Measurements from ENCODE around the gene CRACR2B. TPM values are rescaled to one million over a fixed set of nuclear protein-coding genes. Genes with fewer than 3 reads are reported as not detected.

CRACR2B gene
- total and polyA plus RNA-seq, 2 of the 13 experiments (the other 11 are each of a cell fraction or from before 2014, with no cell fraction given) = 14.9 to 21.0 TPM

DNA sequence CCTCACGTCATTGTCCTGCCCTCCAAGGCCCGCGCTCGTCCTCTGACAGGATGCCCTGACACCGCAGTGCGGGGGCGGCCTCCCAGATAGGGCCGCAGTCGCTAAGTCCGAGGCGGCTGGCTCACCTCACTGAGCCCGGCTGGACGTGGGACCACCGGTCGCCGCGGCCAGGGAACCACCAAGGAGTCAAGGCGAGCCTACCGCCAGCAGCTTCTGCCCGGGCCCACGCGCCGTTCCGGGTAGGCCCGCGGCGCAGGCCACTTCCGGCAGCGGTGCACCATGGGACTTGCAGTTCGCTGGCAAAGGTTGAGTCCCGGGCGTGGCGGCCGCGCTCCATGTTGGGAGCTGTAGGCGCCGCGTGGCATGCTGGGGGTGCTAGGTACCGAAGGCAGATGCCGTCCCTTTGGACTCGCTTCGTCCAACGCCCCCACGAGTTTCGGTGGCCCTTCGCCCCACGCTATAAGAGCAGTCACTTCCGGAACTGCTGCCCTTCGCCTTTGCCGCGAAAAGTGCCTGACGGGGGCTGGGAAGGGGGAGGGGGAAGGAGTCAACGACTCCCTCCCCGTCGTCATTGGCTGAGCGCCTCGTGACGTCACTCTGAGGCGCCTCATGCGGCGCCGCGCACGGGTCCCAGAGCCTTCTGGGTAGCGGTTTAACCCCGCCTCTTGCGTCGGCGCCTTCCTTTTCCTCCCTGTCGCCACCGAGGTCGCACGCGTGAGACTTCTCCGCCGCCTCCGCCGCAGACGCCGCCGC is 18.3 kb upstream of the CRACR2B start, which contains the start of gene RPLP2 (continued):
- TF ChIP-seq, protein P1, sequence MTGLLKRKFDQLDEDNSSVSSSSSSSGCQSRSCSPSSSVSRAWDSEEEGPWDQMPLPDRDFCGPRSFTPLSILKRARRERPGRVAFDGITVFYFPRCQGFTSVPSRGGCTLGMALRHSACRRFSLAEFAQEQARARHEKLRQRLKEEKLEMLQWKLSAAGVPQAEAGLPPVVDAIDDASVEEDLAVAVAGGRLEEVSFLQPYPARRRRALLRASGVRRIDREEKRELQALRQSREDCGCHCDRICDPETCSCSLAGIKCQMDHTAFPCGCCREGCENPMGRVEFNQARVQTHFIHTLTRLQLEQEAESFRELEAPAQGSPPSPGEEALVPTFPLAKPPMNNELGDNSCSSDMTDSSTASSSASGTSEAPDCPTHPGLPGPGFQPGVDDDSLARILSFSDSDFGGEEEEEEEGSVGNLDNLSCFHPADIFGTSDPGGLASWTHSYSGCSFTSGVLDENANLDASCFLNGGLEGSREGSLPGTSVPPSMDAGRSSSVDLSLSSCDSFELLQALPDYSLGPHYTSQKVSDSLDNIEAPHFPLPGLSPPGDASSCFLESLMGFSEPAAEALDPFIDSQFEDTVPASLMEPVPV (CRISPR knock-in tag; IDR thresholded peaks at IDR 0.05) = no peak; the same call in 1 of the 2 replicates
- TF ChIP-seq ZFP82 (CRISPR knock-in tag; IDR thresholded peaks at IDR 0.05; ENCODE audit: borderline replicate concordance) = peak; percentile 96
- TF ChIP-seq, protein P2, sequence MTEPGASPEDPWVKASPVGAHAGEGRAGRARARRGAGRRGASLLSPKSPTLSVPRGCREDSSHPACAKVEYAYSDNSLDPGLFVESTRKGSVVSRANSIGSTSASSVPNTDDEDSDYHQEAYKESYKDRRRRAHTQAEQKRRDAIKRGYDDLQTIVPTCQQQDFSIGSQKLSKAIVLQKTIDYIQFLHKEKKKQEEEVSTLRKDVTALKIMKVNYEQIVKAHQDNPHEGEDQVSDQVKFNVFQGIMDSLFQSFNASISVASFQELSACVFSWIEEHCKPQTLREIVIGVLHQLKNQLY (CRISPR knock-in tag; IDR thresholded peaks at IDR 0.05) = no peak
- TF ChIP-seq POLR2AphosphoS5 (IDR thresholded peaks at IDR 0.05; ENCODE audit: low read depth, low read length) = peak; percentile 88
- TF ChIP-seq, protein P3, sequence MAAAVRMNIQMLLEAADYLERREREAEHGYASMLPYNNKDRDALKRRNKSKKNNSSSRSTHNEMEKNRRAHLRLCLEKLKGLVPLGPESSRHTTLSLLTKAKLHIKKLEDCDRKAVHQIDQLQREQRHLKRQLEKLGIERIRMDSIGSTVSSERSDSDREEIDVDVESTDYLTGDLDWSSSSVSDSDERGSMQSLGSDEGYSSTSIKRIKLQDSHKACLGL (CRISPR knock-in tag; IDR thresholded peaks at IDR 0.05) = peak; percentile 95
- TF ChIP-seq MAFG (CRISPR knock-in tag; IDR thresholded peaks at IDR 0.05) = no peak
- no peak for TF ChIP-seq NCOA1 (CRISPR knock-in tag; IDR thresholded peaks at IDR 0.05)
- TF ChIP-seq, protein P4, sequence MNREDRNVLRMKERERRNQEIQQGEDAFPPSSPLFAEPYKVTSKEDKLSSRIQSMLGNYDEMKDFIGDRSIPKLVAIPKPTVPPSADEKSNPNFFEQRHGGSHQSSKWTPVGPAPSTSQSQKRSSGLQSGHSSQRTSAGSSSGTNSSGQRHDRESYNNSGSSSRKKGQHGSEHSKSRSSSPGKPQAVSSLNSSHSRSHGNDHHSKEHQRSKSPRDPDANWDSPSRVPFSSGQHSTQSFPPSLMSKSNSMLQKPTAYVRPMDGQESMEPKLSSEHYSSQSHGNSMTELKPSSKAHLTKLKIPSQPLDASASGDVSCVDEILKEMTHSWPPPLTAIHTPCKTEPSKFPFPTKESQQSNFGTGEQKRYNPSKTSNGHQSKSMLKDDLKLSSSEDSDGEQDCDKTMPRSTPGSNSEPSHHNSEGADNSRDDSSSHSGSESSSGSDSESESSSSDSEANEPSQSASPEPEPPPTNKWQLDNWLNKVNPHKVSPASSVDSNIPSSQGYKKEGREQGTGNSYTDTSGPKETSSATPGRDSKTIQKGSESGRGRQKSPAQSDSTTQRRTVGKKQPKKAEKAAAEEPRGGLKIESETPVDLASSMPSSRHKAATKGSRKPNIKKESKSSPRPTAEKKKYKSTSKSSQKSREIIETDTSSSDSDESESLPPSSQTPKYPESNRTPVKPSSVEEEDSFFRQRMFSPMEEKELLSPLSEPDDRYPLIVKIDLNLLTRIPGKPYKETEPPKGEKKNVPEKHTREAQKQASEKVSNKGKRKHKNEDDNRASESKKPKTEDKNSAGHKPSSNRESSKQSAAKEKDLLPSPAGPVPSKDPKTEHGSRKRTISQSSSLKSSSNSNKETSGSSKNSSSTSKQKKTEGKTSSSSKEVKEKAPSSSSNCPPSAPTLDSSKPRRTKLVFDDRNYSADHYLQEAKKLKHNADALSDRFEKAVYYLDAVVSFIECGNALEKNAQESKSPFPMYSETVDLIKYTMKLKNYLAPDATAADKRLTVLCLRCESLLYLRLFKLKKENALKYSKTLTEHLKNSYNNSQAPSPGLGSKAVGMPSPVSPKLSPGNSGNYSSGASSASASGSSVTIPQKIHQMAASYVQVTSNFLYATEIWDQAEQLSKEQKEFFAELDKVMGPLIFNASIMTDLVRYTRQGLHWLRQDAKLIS (CRISPR knock-in tag; IDR thresholded peaks at IDR 0.05) = no peak
- TF ChIP-seq TCF7L2 (IDR thresholded peaks at IDR 0.05; ENCODE audit: low read depth, low read length) = no peak
- TF ChIP-seq ATAD3A (CRISPR knock-in tag; IDR thresholded peaks at IDR 0.05) = no peak
- peak; percentile 51; the same call in 1 of the 2 replicates for TF ChIP-seq ARHGAP35 (CRISPR knock-in tag; IDR thresholded peaks at IDR 0.05; ENCODE audit: borderline replicate concordance)
- TF ChIP-seq HHEX (CRISPR knock-in tag; IDR thresholded peaks at IDR 0.05) = no peak
- TF ChIP-seq, protein P5, sequence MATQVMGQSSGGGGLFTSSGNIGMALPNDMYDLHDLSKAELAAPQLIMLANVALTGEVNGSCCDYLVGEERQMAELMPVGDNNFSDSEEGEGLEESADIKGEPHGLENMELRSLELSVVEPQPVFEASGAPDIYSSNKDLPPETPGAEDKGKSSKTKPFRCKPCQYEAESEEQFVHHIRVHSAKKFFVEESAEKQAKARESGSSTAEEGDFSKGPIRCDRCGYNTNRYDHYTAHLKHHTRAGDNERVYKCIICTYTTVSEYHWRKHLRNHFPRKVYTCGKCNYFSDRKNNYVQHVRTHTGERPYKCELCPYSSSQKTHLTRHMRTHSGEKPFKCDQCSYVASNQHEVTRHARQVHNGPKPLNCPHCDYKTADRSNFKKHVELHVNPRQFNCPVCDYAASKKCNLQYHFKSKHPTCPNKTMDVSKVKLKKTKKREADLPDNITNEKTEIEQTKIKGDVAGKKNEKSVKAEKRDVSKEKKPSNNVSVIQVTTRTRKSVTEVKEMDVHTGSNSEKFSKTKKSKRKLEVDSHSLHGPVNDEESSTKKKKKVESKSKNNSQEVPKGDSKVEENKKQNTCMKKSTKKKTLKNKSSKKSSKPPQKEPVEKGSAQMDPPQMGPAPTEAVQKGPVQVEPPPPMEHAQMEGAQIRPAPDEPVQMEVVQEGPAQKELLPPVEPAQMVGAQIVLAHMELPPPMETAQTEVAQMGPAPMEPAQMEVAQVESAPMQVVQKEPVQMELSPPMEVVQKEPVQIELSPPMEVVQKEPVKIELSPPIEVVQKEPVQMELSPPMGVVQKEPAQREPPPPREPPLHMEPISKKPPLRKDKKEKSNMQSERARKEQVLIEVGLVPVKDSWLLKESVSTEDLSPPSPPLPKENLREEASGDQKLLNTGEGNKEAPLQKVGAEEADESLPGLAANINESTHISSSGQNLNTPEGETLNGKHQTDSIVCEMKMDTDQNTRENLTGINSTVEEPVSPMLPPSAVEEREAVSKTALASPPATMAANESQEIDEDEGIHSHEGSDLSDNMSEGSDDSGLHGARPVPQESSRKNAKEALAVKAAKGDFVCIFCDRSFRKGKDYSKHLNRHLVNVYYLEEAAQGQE (IDR thresholded peaks at IDR 0.05; ENCODE audit: borderline replicate concordance in 1 of 2, low read depth in 1 of 2, low read length in 2 of 2) = peak in 1 of 2 experiments; percentile 45; a peak in 2 of 4 replicates
- peak; percentile 86; the same call in 1 of the 2 replicates for TF ChIP-seq ZNF383 (CRISPR knock-in tag; IDR thresholded peaks at IDR 0.05; ENCODE audit: borderline replicate concordance)
- TF ChIP-seq, protein P6, sequence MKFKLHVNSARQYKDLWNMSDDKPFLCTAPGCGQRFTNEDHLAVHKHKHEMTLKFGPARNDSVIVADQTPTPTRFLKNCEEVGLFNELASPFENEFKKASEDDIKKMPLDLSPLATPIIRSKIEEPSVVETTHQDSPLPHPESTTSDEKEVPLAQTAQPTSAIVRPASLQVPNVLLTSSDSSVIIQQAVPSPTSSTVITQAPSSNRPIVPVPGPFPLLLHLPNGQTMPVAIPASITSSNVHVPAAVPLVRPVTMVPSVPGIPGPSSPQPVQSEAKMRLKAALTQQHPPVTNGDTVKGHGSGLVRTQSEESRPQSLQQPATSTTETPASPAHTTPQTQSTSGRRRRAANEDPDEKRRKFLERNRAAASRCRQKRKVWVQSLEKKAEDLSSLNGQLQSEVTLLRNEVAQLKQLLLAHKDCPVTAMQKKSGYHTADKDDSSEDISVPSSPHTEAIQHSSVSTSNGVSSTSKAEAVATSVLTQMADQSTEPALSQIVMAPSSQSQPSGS (CRISPR knock-in tag; IDR thresholded peaks at IDR 0.05) = peak; percentile 69
- peak; percentile 27; the same call in 1 of the 2 replicates for TF ChIP-seq SOX5 (CRISPR knock-in tag; IDR thresholded peaks at IDR 0.05; ENCODE audit: borderline replicate concordance)
- 0 out of 2 replicates have a peak, but pooled peaks have one; percentile 8 for TF ChIP-seq TSC22D2 (CRISPR knock-in tag; IDR thresholded peaks at IDR 0.05; ENCODE audit: borderline replicate concordance)

Measured in HepG2 (cell line).